ENCODE results near the gene ERF. TPM values are rescaled to one million over a fixed set of nuclear protein-coding genes. Genes with fewer than 3 reads are reported as not detected.

ERF gene
- total and polyA plus RNA-seq, 10 of the 15 experiments (the other 5 are each of a cell fraction or from before 2014, with no cell fraction given), result 0.02 to 51.8 (median 14.4) TPM

GRCh38 chr19:42254089-42254849 lies 659 bp downstream of the ERF start:
- Histone ChIP-seq H3K9me3 (replicated peaks; ENCODE audit: control insufficient read depth, insufficient read depth, low read length) (no peaks in the 10 kb centered on the region), H3K4me1 (ENCODE audit: control insufficient read depth, insufficient read depth, low read length) (peaks cover 16% of the 10 kb centered on the region), H3K36me3 (ENCODE audit: control insufficient read depth in 2 of 2, insufficient read depth in 2 of 2, low read length in 1 of 2) (peaks cover 0 to 5% of the 10 kb centered on the region in 2 experiments; a peak in 2 of 4 replicates), H2AFZ (ENCODE audit: control insufficient read depth, low read depth, low read length) (peak overlapping the region; percentile 55), H3K9ac (ENCODE audit: control insufficient read depth, insufficient read depth, low read length) (peak overlapping the region; percentile 94), H3K79me2 (ENCODE audit: control insufficient read depth, insufficient read depth, low read length) (peaks cover 43% of the 10 kb centered on the region), H3K27ac (ENCODE audit: control insufficient read depth, insufficient read depth) (peak overlapping the region; percentile 94), H3K4me3 (peak overlapping the region; percentile 99), H3K27me3 (replicated peaks in 1 of 2; ENCODE audit: control insufficient read depth in 2 of 2, insufficient read depth in 2 of 2, low read length in 1 of 2) (no peaks in the 10 kb centered on the region), H4K20me1 (ENCODE audit: control insufficient read depth, insufficient read depth) (no peaks in the 10 kb centered on the region), H3K4me2 (ENCODE audit: control insufficient read depth, insufficient read depth) (peak overlapping the region; percentile 54)
- 2% methylated on average over 39 of the region's 70 CpGs for whole genome bisulfite sequencing (ENCODE audit: insufficient coverage, insufficient replicate concordance, low lambda C conversion rate, missing lambda C conversion rate)
- ChIA-PET POLR2A (no interaction called here), CTCF (no interaction called here), SMC1A (ENCODE audit: uncharacterized antibody, unreplicated experiment) (no interaction called here), RAD21 (ENCODE audit: unreplicated experiment) (no interaction called here)
- FAIRE-seq, result peak; percentile 77
- in situ Hi-C loops (cut with MboI) (no loop called here), intact Hi-C loops (cut with micrococcal nuclease; ENCODE audit: unreplicated experiment) (no loop called here)
- peak; percentile 50 for ATAC-seq
- BruUV-seq (replicated peaks), result TSS peak; percentile 65
- no peak for DNase-seq (ENCODE audit: low read depth, low spot score)
- TF ChIP-seq NFIC (IDR thresholded peaks at IDR 0.05; ENCODE audit: low read depth, low read length) (no peak), FOS (IDR thresholded peaks at IDR 0.05; ENCODE audit: borderline replicate concordance, extremely low read depth, insufficient read length) (no peak), LARP7 (IDR thresholded peaks at IDR 0.05) (no peak), CEBPB (IDR thresholded peaks at IDR 0.05; ENCODE audit: borderline replicate concordance in 1 of 2, low read depth in 2 of 2, low read length in 2 of 2) (no peak), MAX (IDR thresholded peaks at IDR 0.05; ENCODE audit: low read depth, low read length) (no peak; the same call in 1 of the 2 replicates), MTA3 (IDR thresholded peaks at IDR 0.05; ENCODE audit: borderline replicate concordance, low read length) (no peak), FOXK2 (IDR thresholded peaks at IDR 0.05) (no peak), SIN3A (IDR thresholded peaks at IDR 0.05; ENCODE audit: low read depth, low read length) (no peak), POLR2AphosphoS5 (IDR thresholded peaks at IDR 0.05; ENCODE audit: low read length) (no peak; the same call in 1 of the 2 replicates), NFXL1 (IDR thresholded peaks at IDR 0.05; ENCODE audit: borderline replicate concordance) (no peak), ZNF207 (IDR thresholded peaks at IDR 0.05; ENCODE audit: borderline replicate concordance) (no peak), MEF2A (IDR thresholded peaks at IDR 0.05; ENCODE audit: insufficient read depth, low read depth, low read length) (no peak), STAT1 (conservative IDR thresholded peaks at IDR 0.05) (no peak), CBX3 (IDR thresholded peaks at IDR 0.05; ENCODE audit: borderline replicate concordance, low read depth) (no peak), POLR2AphosphoS2 (IDR thresholded peaks at IDR 0.05; ENCODE audit: low read depth, low read length) (0 out of 2 replicates have a peak, but pooled peaks have one; percentile 44), SKIL (IDR thresholded peaks at IDR 0.05; ENCODE audit: low read depth, poor library complexity, severe bottlenecking) (no peak)
- TF ChIP-seq, protein P1, sequence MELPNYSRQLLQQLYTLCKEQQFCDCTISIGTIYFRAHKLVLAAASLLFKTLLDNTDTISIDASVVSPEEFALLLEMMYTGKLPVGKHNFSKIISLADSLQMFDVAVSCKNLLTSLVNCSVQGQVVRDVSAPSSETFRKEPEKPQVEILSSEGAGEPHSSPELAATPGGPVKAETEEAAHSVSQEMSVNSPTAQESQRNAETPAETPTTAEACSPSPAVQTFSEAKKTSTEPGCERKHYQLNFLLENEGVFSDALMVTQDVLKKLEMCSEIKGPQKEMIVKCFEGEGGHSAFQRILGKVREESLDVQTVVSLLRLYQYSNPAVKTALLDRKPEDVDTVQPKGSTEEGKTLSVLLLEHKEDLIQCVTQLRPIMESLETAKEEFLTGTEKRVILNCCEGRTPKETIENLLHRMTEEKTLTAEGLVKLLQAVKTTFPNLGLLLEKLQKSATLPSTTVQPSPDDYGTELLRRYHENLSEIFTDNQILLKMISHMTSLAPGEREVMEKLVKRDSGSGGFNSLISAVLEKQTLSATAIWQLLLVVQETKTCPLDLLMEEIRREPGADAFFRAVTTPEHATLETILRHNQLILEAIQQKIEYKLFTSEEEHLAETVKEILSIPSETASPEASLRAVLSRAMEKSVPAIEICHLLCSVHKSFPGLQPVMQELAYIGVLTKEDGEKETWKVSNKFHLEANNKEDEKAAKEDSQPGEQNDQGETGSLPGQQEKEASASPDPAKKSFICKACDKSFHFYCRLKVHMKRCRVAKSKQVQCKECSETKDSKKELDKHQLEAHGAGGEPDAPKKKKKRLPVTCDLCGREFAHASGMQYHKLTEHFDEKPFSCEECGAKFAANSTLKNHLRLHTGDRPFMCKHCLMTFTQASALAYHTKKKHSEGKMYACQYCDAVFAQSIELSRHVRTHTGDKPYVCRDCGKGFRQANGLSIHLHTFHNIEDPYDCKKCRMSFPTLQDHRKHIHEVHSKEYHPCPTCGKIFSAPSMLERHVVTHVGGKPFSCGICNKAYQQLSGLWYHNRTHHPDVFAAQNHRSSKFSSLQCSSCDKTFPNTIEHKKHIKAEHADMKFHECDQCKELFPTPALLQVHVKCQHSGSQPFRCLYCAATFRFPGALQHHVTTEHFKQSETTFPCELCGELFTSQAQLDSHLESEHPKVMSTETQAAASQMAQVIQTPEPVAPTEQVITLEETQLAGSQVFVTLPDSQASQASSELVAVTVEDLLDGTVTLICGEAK (IDR thresholded peaks at IDR 0.05; ENCODE audit: borderline replicate concordance), result no peak
